GM13977 (cell line): Measurements from ENCODE around the gene VENTX.
"Not testable (repeated sequence)": the region's sequence is repeated elsewhere in the genome, so short reads cannot be mapped to it uniquely, and the experiment has no call there.

Source experiments
- DNase-seq: peaks from one replicate; pipeline ENCODE4 v3.0.0; 2012; ENCODE audit warnings: low spot score
- CTCF ChIP-seq: IDR thresholded peaks from 2 replicates; pipeline ENCODE4 v1.5.1; 2012; ENCODE audit warnings: mild to moderate bottlenecking, control low read depth; ENCODE audit not compliant: insufficient read depth; ENCODE audit errors: extremely low read depth, missing control alignments
- in situ Hi-C: fragments of 300-500 bp; cut with MboI; formaldehyde crosslinking; loops from one replicate; pipeline ENCODE4 v1.12.0; 2022; ENCODE audit warnings: low sequenced_read_pairs, low pct_unique_long_range_greater_than_20kb, mixed read lengths, inconsistent platforms; ENCODE audit not compliant: unreplicated experiment

Gene VENTX

GRCh38 chr10:133230044-133230361, 7.7 kb upstream of the VENTX start, which contains the start of gene UTF1:
Gene UTF1, plus strand, starts transcription at chr10:133230217. Its CDS starts 72 bp downstream, at chr10:133230289.
- TF ChIP-seq CTCF, result no peak
- in situ Hi-C loops, result no loop called here
- no peak for DNase-seq

- no peak for TF ChIP-seq CTCF
- in situ Hi-C loops, result no loop called here
- no peak for DNase-seq
These were observed 7.1 kb upstream of the VENTX start for GRCh38 chr10:133230387-133231195.

- TF ChIP-seq CTCF, result no peak
- DNase-seq, result no peak
- in situ Hi-C loops, result no loop called here
These were observed 6.3 kb upstream of the VENTX start for GRCh38 chr10:133231244-133231945.

- no peak for TF ChIP-seq CTCF
- in situ Hi-C loops, result no loop called here
- DNase-seq, result no peak
These were observed 5.6 kb upstream of the VENTX start for GRCh38 chr10:133231946-133232574.

GRCh38 chr10:133234796-133235195, 2.9 kb upstream of the VENTX start:
- DNase-seq, in situ Hi-C loops: not testable (repeated sequence)

GRCh38 chr10:133235265-133235855, 2.3 kb upstream of the VENTX start:
- no peak for DNase-seq
- in situ Hi-C loops, result no loop called here
- TF ChIP-seq CTCF, result no peak

- in situ Hi-C loops, result no loop called here
- no peak for TF ChIP-seq CTCF
- no peak for DNase-seq
These were observed 1.7 kb upstream of the VENTX start for GRCh38 chr10:133235932-133236331.
